Activated naive CD4-positive, alpha-beta T cell (primary cell): Measurements from ENCODE around the gene PTPN6.

ENCODE experiments used
- DNase-seq, 4 experiments: peaks; one replicate each; lab custom pipeline; 2025; lab: John Stamatoyannopoulos, UW

PTPN6 gene

DNA sequence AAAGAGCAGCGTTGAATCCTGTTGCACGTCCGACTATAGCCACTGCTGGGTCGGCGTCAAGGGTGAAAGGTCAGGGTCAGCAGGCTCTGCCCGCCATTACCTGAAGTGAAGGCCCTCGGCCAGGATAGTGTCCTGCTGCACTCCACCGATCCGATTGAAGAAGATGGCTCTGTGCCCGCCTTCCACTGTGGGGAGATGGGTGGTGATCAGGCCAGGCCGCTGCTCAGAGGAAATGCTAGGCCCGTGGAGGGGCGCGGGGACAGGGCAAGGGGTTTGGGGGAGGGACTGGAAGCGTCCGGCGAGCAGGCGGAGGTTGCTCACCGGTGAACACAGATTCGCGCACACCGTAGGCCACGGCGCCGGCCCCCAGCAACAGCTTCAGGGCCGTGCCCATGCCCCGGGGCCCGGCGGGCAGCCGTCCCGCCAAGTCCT is 19.0 kb downstream of the PTPN6 start:
- DNase-seq, result no peak

- DNase-seq, result no peak
Measured at GRCh38 chr12:6974180-6974579, 23.0 kb downstream of the PTPN6 start.

- DNase-seq, result no peak
Measured at GRCh38 chr12:6975297-6976032, 24.3 kb downstream of the PTPN6 start.

DNA sequence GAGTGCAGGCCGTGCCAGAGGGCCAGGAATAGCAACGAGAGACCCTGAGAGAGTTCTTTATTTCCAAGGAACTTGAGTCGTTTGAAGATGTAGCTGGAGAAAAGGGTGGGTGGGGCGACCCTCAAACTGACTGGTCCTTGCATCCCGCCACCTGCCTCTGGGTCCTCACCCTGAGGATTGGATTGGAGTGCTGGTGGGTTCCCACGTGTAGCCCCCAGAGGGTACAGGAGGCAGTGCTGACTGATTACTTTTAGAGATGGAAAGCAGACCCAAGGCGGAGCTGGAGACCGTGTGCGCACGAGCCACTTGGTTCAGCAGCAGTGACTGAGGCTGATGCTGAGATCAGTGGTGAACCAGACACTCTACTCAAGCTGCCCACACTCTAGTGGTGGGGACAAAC is 26.5 kb downstream of the PTPN6 start:
- no peak for DNase-seq

DNA sequence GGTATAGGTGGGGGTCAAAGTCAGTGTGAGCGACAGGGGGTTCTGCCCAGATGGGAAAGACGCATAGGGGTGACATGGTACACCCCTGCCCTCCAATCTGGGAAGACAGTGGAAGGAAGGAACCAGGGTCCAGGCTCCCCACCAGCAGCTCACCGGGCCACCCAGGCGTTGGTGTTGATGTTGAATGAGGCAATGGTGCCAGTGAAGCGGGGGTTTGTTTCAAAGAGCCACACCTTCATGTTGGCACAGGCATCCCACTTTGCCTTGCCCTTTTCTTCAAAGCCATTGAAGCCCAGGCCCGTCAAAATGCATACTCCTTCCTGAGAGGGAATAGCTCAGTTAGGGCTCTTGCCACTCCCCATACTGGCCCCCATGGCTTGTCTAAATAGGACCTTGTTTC is 27.0 kb downstream of the PTPN6 start:
- DNase-seq, result no peak

- DNase-seq, result no peak
Measured at GRCh38 chr12:6978611-6979011, 27.5 kb downstream of the PTPN6 start.

GRCh38 chr12:6979021-6979420 is 27.9 kb downstream of the PTPN6 start:
- no peak for DNase-seq

GRCh38 chr12:6979453-6979852 is 28.3 kb downstream of the PTPN6 start:
- DNase-seq, result no peak

DNA sequence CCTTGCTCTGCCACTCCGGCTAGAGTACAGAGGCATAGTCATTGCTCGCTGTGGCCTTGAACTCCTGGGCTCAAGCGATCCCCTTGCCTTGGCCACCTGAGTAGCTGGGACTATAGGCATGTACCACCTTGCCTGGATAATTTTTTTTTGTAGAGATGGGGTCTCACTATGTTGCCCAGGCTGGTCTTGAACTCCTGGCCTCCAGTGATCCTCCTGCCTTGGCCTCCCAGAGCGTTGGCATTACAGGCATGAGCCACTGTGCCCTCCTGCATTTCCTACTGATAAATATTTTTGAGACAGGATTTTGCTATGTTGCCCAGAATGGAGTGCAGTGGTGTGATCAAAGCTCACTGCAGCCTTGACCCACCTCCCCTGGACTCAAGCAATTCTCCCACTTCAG is 28.9 kb downstream of the PTPN6 start:
- no peak for DNase-seq

- no peak for DNase-seq
Measured at GRCh38 chr12:6980740-6981139, 29.6 kb downstream of the PTPN6 start.

- DNase-seq, result no peak
Measured at GRCh38 chr12:6981152-6982052, 30.2 kb downstream of the PTPN6 start.

DNA sequence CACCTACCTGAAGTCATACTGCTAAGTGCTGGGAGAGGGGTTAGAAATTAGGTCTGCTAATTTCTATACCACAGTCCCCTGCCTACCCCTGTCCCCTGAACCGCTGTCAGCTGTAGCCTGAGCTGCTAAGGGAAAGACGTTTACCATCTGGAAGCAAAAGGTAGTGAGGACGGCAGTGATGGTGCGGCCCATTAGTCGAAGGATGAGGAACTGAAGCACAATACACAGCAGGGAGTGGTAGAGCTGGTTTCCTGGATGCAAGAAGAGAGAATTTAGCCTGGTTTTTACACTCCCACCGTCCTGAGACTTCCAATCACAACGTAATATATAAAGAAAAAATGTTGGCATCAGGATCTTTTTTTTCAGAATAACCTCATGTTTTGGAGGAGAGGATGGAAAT is 31.4 kb downstream of the PTPN6 start:
- DNase-seq, result no peak

DNA sequence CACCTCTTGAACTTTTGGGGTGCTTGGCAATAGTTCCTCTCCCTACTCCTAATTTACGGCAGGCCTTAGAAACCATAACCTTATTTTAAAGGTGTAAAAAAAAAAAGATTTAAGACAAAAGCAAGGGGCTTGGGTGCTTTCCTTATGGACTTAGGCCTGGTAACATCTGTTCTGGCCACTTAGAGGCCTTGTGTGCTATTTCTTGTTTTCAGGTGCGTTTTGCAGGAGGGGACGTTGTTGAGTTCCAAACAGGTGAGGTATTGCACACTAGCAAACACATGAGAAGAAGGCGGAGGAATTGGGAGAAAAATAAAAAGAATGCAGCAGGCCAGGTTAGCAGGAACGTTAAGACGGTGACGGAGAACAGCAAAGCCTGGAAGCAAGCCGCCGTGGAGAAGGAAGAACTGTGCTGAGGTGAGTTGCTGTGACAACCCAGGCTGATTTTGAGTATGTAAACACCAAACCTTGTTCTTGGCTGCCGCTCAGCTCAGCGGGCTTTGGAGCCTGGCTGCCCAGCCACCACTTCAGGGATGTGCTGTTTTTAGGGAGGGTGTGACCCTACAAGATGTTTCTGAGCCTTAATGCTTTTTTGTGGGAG is 36.9 kb downstream of the PTPN6 start:
- DNase-seq, result no peak

GRCh38 chr12:6996040-6996441 is 44.9 kb downstream of the PTPN6 start:
- DNase-seq, result no peak

DNA sequence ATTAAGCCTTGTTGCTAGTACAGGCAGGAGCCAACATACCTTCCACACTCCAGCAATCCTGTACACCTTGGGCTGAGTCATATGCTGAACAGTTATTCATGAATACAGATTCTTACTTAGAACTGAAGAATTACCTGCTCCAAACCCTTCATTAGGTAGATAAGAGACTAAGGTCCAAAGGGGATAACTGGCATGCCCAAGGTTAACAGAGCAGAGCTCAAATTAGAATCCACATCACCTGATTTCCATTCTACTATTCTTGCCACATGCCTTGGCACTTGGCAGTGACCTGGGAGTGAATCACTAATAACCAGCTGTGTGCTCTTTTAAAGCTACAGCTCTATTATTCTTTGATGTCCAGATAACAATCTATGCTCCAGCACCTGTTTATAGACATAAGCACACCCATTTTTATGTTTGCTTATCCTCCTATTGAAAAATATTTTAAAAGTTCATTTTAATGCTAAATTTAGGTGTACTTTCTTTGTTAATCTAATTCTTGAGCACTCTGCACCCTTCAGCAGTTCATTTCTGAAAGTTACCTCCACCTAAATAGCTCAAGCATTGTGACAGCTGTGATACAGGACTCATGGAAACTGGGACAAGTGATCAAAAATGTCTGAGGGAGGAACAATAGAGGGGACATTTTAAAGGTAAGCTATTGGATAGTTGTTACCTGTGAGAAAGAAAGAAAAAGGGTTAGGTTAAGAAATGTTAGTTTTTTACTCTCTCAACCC is 47.7 kb downstream of the PTPN6 start:
- DNase-seq, result no peak

- no peak for DNase-seq
Measured at GRCh38 chr12:7001921-7002591, 50.9 kb downstream of the PTPN6 start.

DNA sequence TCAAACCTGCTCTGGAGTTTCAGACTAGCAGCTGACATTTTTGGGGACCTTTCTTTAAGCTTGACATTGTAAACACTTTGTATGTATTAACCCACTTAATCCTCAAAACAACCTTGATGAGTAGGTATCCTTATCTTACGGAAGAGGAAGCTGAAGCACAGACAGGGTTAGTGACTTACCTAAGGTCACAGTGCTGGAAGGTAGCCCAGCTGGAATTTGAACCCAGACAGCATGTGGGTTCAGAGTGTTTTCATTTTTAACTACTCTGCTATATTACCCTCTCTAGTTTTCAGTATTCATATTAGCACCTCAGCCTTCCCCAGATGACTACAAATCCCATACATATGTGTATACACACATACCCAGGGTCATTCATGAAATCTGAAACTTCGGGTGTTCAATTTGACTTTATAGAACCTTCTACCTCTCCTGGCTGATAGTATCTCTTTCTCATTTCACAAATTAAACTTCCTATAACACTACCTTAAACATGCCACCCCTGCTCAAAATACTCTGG is 53.2 kb downstream of the PTPN6 start:
- no peak for DNase-seq

DNA sequence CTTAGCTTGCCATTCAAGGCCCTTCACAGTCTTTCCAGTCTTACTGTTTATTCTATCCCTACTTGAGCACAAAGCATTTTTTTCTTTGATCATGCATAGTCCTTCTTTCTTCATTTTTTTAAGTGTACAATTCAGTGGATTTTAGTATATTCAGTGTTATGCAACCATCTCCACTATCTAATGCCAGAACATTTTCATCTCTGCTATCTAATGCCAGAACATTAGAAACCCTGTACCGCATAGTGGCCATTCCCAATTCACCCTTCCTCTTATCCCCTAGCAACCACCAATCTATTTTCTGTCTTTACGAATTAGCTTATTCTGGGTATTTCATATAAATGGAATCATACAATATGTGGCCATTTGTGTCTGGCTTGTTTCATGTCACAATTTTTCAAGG is 53.7 kb downstream of the PTPN6 start:
- no peak for DNase-seq

DNA sequence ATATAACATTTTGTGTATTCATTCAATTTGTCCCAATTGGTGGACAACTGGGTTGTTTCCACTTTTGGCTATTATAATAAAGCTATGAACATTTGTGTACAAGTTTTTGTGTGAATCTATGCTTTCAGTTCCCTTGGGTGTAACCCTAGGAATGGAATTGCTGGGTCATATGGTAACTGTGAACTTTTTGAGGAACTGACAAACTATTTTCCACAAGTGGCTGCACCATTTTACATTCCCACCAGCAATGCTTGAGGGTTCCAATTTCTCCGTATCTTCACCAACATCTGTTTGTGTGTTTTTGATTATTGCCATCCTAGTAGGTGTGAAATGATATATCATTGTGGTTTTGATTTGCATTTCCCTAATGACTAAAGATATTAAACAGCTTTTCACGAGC is 54.2 kb downstream of the PTPN6 start:
- no peak for DNase-seq

DNA sequence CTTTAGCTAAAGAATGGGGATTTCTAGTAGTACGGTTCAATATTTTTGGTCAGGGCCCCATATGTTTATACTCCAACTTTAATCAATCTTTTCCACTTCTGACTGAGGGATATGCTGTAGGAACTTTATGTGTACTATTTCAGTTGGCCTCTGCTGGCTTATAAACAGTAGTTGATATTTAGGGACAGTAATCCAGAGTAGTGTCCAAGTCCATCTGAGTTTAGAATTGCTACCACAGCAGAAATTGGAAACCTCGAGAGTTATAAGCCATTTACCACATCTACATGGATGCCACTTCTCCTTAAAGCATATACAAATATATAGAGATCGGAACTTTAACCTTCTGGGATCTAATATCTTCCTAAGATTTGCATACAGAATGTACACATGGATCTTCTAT is 55.5 kb downstream of the PTPN6 start:
- no peak for DNase-seq

DNA sequence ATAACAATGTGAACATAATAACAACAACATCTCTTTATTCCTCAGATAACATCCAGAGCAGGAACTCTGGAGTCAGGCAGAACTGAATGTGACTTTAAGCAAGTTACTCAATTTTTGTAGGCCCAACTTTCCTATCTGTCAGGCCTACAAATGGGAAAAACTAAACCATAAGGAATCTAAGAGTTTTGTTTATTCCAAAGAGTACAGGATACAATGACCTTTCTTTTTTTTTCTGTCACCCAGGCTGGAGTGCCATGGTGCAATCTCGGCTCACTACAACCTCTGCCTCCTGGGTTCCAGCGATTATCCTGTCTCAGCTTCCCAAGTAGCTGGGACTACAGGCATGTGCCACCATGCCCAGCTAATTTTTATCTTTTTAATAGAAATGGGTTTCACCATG is 57.7 kb downstream of the PTPN6 start:
- DNase-seq, result no peak
